SU-DHL-6 (cell line): ENCODE results near the gene SLC25A6.

Experiments used
- H2AFZ ChIP-seq: fragments of 200-600 bp; sonication (generic); 2 replicates; pipeline ENCODE4 v1.6.1; 2014; ENCODE audit warnings: low read depth, mild to moderate bottlenecking, moderate library complexity, mixed read lengths, antibody characterized with exemption, low read length; ENCODE audit not compliant: severe bottlenecking
- H3F3A ChIP-seq: fragments of 200-600 bp; shearing (Covaris generic); 2 replicates; pipeline ENCODE4 v1.6.0; 2016; ENCODE audit warnings: antibody characterized with exemption, mild to moderate bottlenecking; ENCODE audit not compliant: insufficient read depth
- H3K27ac ChIP-seq: fragments of 200-600 bp; sonication (generic); 2 replicates; pipeline ENCODE4 v1.5.1; 2016; ENCODE audit warnings: low read depth, mild to moderate bottlenecking, low read length, moderate library complexity, mixed read lengths
- H3K27me3 ChIP-seq: fragments of 200-600 bp; sonication (generic), shearing (Covaris generic); 2 replicates; pipeline ENCODE4 v1.6.0; 2014; ENCODE audit warnings: mild to moderate bottlenecking, low read length
- H3K36me3 ChIP-seq: fragments of 200-600 bp; sonication (generic); 2 replicates; pipeline ENCODE4 v1.6.1; 2014; ENCODE audit warnings: mild to moderate bottlenecking, low read length, mixed read lengths
- H3K4me2 ChIP-seq: fragments of 300-600, 200-600 bp; shearing (Covaris generic), sonication (generic); 2 replicates; pipeline ENCODE4 v1.6.0; 2014; ENCODE audit warnings: low read length, low read depth, mild to moderate bottlenecking; ENCODE audit not compliant: poor library complexity, severe bottlenecking
- H3K4me3 ChIP-seq: fragments of 200-600 bp; sonication (generic); 2 replicates; pipeline ENCODE4 v1.5.1; 2014; ENCODE audit warnings: antibody characterized with exemption, low read length, mild to moderate bottlenecking, mixed read lengths; ENCODE audit not compliant: insufficient read depth, poor library complexity, severe bottlenecking
- H3K79me2 ChIP-seq: fragments of 200-600 bp; sonication (generic); 2 replicates; pipeline ENCODE4 v1.6.1; 2014; ENCODE audit warnings: mild to moderate bottlenecking, low read length, moderate library complexity; ENCODE audit not compliant: insufficient read depth
- H3K9ac ChIP-seq: fragments of 200-600 bp; sonication (generic); 2 replicates; pipeline ENCODE4 v1.7.0; 2014; ENCODE audit warnings: mild to moderate bottlenecking, low read length
- H3K9me2 ChIP-seq: fragments of 200-600 bp; sonication (generic); replicated peaks from 2 replicates; pipeline ENCODE4 v1.6.1; 2014; ENCODE audit warnings: low read length; ENCODE audit not compliant: insufficient read depth
- H3K9me3 ChIP-seq: fragments of 200-600 bp; sonication (generic); 2 replicates; pipeline ENCODE4 v1.6.1; 2014; ENCODE audit warnings: low read length, mixed read lengths; ENCODE audit not compliant: insufficient read depth
- H4K20me1 ChIP-seq: fragments of 200-600 bp; sonication (generic); 2 replicates; pipeline ENCODE4 v1.6.1; 2014; ENCODE audit warnings: low read depth, mild to moderate bottlenecking, antibody characterized with exemption, low read length, moderate library complexity, mixed read lengths
- EZH2phosphoT487 ChIP-seq: fragments of 200-600 bp; sonication (generic), shearing (Covaris generic); conservative IDR thresholded peaks from 2 replicates; pipeline ENCODE4 v1.6.1; 2018; ENCODE audit warnings: mild to moderate bottlenecking, antibody characterized with exemption, low read length, moderate library complexity, mixed read lengths
- TF ChIP-seq, protein P1 (sequence below): fragments of 200-600 bp; sonication (generic); IDR thresholded peaks from one replicate; pipeline ENCODE4 v1.5.1; 2017; ENCODE audit warnings: antibody characterized with exemption, mild to moderate bottlenecking, low read length, moderate library complexity; ENCODE audit not compliant: insufficient read depth, poor library complexity, severe bottlenecking

SLC25A6 gene

DNA sequence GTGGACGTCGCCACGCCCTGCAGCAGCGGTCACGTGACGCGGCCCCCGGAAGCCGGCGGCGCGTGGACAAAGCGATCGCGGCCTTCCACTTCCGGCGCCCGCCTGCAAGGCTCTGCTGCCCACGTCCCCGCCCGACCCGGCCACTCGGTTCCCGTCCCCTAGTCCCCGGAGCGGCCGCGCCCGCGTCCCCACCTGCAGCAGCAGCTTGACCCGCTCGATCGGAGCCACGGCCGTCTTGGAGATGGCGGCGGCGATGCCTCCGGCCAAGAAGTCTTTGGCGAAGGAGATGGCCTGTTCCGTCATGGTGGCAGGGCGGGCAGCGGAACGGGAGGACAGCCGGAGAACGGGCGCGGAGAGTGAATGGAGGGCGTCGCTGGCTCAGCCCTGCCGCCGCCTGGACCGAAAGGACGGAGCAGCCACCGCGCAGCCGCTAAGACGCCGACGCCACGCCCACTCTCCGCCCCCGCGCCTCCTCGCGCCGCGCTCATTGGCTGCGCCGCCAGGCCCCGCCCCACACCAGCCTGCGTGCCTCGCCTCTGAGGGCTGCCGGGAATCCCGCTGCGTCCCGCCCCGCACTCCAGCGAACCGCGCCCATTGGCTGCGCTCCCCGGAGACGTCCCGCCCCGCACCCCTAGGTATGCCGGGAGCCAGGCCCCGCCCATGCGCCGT, at the start of gene SLC25A6:
Gene SLC25A6, minus strand, starts transcription at position 407 of the 669 bp plus-strand sequence. Its CDS starts 104 bp downstream, at position 303.
- peak within 1 kb of the TSS; percentile 99 for H3K9ac ChIP-seq
- peak within 1 kb of the TSS; percentile 93 for H3K4me3 ChIP-seq
- H3K9me2 ChIP-seq, result no peaks in the 10 kb centered on the region
- H4K20me1 ChIP-seq, result peaks cover 12% of the 10 kb centered on the region
- H3K9me3 ChIP-seq, result no peaks in the 10 kb centered on the region
- no peak for TF ChIP-seq EZH2phosphoT487
- TF ChIP-seq, protein P1, sequence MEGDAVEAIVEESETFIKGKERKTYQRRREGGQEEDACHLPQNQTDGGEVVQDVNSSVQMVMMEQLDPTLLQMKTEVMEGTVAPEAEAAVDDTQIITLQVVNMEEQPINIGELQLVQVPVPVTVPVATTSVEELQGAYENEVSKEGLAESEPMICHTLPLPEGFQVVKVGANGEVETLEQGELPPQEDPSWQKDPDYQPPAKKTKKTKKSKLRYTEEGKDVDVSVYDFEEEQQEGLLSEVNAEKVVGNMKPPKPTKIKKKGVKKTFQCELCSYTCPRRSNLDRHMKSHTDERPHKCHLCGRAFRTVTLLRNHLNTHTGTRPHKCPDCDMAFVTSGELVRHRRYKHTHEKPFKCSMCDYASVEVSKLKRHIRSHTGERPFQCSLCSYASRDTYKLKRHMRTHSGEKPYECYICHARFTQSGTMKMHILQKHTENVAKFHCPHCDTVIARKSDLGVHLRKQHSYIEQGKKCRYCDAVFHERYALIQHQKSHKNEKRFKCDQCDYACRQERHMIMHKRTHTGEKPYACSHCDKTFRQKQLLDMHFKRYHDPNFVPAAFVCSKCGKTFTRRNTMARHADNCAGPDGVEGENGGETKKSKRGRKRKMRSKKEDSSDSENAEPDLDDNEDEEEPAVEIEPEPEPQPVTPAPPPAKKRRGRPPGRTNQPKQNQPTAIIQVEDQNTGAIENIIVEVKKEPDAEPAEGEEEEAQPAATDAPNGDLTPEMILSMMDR, result no peak
- peak within 1 kb of the TSS; percentile 78 for H3K4me2 ChIP-seq
- H3K27me3 ChIP-seq, result no peaks in the 10 kb centered on the region
- peaks cover 8% of the 10 kb centered on the region; the same call in 1 of the 2 replicates for H3K36me3 ChIP-seq
- no peak within 1 kb of the TSS for H2AFZ ChIP-seq
- H3K27ac ChIP-seq, result peak within 1 kb of the TSS; percentile 90
- no peaks in the 10 kb centered on the region for H3F3A ChIP-seq
- H3K79me2 ChIP-seq, result peaks cover 56% of the 10 kb centered on the region

GRCh38 chrX:1440506-1440905, 48.6 kb upstream of the SLC25A6 start:
- Histone ChIP-seq H3F3A (no peaks in the 10 kb centered on the region), H3K4me2 (no peak overlapping the region), H2AFZ (no peak overlapping the region), H4K20me1 (no peaks in the 10 kb centered on the region), H3K27me3 (no peaks in the 10 kb centered on the region), H3K79me2 (peaks cover 3% of the 10 kb centered on the region; the same call in 1 of the 2 replicates), H3K27ac (no peak overlapping the region), H3K9ac (no peak overlapping the region), H3K36me3 (no peaks in the 10 kb centered on the region), H3K4me3 (no peak overlapping the region), H3K9me3 (no peaks in the 10 kb centered on the region), H3K9me2 (no peaks in the 10 kb centered on the region)
- TF ChIP-seq EZH2phosphoT487, result no peak
- TF ChIP-seq, protein P1, result no peak

DNA sequence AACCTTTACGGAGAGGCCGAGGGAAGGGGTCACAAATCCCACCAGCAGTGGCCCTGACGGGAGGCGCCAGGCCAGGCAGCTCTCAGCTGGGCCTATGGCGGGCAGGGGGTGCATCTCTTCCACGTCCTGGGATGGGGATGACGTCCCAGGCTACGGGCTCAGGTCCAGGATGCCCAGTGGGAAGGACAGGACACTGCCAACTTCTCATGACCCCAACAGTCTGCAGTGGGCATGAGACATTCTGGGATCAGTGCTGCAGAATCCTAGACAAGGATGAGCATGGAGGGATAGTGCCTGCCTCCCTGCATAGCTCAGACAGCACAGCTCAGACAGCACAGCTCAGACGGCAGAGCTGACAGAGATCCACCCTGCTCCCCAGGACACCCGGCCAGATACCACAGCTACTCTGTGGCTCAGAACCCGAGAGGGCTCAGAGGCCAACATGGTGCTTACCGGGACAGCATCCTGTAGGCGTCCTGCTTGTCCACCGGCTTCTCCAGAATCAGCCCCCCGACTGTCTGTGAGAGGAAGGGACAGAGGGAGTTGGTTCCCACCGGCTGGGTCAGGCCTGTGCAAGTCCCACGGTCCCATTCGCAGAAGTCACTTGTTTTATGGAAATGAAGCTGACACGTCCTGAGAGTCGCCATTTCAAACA, 43.5 kb upstream of the SLC25A6 start:
- no peaks in the 10 kb centered on the region for H3K9me3 ChIP-seq
- H4K20me1 ChIP-seq, result no peaks in the 10 kb centered on the region
- H3K36me3 ChIP-seq, result no peaks in the 10 kb centered on the region
- no peak for TF ChIP-seq EZH2phosphoT487
- TF ChIP-seq, protein P1, result no peak
- no peak overlapping the region for H3K4me3 ChIP-seq
- H3K4me2 ChIP-seq, result no peak overlapping the region
- H3F3A ChIP-seq, result no peaks in the 10 kb centered on the region
- no peaks in the 10 kb centered on the region for H3K27me3 ChIP-seq
- H2AFZ ChIP-seq, result no peak overlapping the region
- no peaks in the 10 kb centered on the region for H3K9me2 ChIP-seq
- H3K27ac ChIP-seq, result no peak overlapping the region
- no peaks in the 10 kb centered on the region for H3K79me2 ChIP-seq
- no peak overlapping the region for H3K9ac ChIP-seq
